PC-3 (cell line): ENCODE measurements around the gene BRINP2. TPM values are rescaled to one million over a fixed set of nuclear protein-coding genes. Genes with fewer than 3 reads are reported as not detected.

ENCODE experiments used
- ATAC-seq: fragments of 200-7000 bp; cut with Tn5 transposase; 2 replicates; pipeline ENCODE4 v1.9.1; 2020; ENCODE audit warnings: mild to moderate bottlenecking, moderate library complexity
- BruUV-seq: library from RNA; stranded (reverse); fragments of 400-500 nt; replicated peaks from 2 replicates; lab custom pipeline; 2021; lab: Mats Ljungman, UMichigan
- CTCF ChIA-PET: fragments of 300-600 bp; sonication (Branson Sonifier 250); formaldehyde crosslinking; loops from one replicate; lab custom pipeline; 2022; ENCODE audit warnings: antibody characterized with exemption; lab: Charles Lee
- POLR2A ChIA-PET: fragments of 300-600 bp; sonication (Branson Sonifier 250); formaldehyde crosslinking; loops from one replicate; lab custom pipeline; 2022; ENCODE audit warnings: antibody characterized with exemption; ENCODE audit not compliant: unreplicated experiment; lab: Charles Lee
- DNase-seq: peaks from one replicate; pipeline ENCODE4 v3.0.0-alpha.2; 2015
- H2AFZ ChIP-seq: fragments of 300-600 bp; sonication (generic); 2 replicates; pipeline ENCODE4 v1.6.0; 2016; ENCODE audit warnings: antibody characterized with exemption, low read length
- H3F3A ChIP-seq: fragments of 300-600 bp; sonication (generic); one replicate; pipeline ENCODE4 v1.6.0; 2017; ENCODE audit warnings: antibody characterized with exemption, low read length, control low read depth, mild to moderate bottlenecking; ENCODE audit not compliant: unreplicated experiment
- H3K27ac ChIP-seq: fragments of 300-600 bp; sonication (generic); 2 replicates; pipeline ENCODE4 v1.5.1; 2016; ENCODE audit warnings: mild to moderate bottlenecking, low read length
- H3K27me3 ChIP-seq: fragments of 300-600 bp; sonication (generic); 2 replicates; pipeline ENCODE4 v1.6.1; 2016; ENCODE audit warnings: low read length, mixed read lengths
- H3K36me3 ChIP-seq: fragments of 300-600 bp; sonication (generic); 2 replicates; pipeline ENCODE4 v1.6.1; 2016; ENCODE audit warnings: low read depth, mixed run types, low read length, mixed read lengths
- H3K4me1 ChIP-seq: fragments of 300-600 bp; sonication (generic); 2 replicates; pipeline ENCODE4 v1.5.1; 2016; ENCODE audit warnings: low read length; ENCODE audit not compliant: insufficient read depth
- H3K4me2 ChIP-seq: fragments of 300-600 bp; sonication (generic); 2 replicates; pipeline ENCODE4 v1.6.0; 2016; ENCODE audit warnings: low read length
- H3K4me3 ChIP-seq: fragments of 300-600 bp; sonication (generic); 2 replicates; pipeline ENCODE4 v1.5.1; 2016; ENCODE audit warnings: mild to moderate bottlenecking, low read length, mixed read lengths
- H3K79me2 ChIP-seq: fragments of 300-600 bp; sonication (generic); 2 replicates; pipeline ENCODE4 v1.6.1; 2017; ENCODE audit warnings: low read length, mixed read lengths
- H3K9ac ChIP-seq: fragments of 300-600 bp; sonication (generic); 2 replicates; pipeline ENCODE4 v1.6.0; 2016; ENCODE audit warnings: mild to moderate bottlenecking, low read length
- H3K9me2 ChIP-seq: fragments of 300-600 bp; sonication (generic); replicated peaks from 2 replicates; pipeline ENCODE4 v1.6.1; 2016; ENCODE audit warnings: mixed run types, low read length, mixed read lengths
- H3K9me3 ChIP-seq: fragments of 300-600 bp; sonication (generic); 2 replicates; pipeline ENCODE4 v1.6.1; 2016; ENCODE audit warnings: low read length, mixed read lengths
- H4K20me1 ChIP-seq: fragments of 300-600 bp; sonication (generic); 2 replicates; pipeline ENCODE4 v1.6.1; 2016; ENCODE audit warnings: low read length, mixed read lengths
- CTCF ChIP-seq: fragments of 300-600 bp; sonication (generic); conservative IDR thresholded peaks from 2 replicates; pipeline ENCODE4 v1.5.1; 2017; ENCODE audit warnings: antibody characterized with exemption, low read depth, mild to moderate bottlenecking, low read length
- EZH2 ChIP-seq: fragments of 300-600 bp; sonication (generic); IDR thresholded peaks from one replicate; pipeline ENCODE4 v1.6.1; 2017; ENCODE audit warnings: antibody characterized with exemption, mild to moderate bottlenecking, low read length; ENCODE audit not compliant: unreplicated experiment
- EZH2phosphoT487 ChIP-seq: fragments of 300-600 bp; sonication (generic); IDR thresholded peaks from 2 replicates; pipeline ENCODE4 v1.6.1; 2018; ENCODE audit warnings: mild to moderate bottlenecking, antibody characterized with exemption, low read length, borderline replicate concordance
- intact Hi-C: fragments of 100-400 bp; cut with micrococcal nuclease; formaldehyde crosslinking; loops from 2 replicates; pipeline ENCODE4 v1.9.0; 2023
- total RNA-seq: library from RNA; depleted of rRNA; stranded (reverse); fragments of >200 nt; gene quantifications from 2 replicates; pipeline ENCODE4 v1.2.3, GENCODE V29; 2014; rRNA removed

The BRINP2 gene
- total RNA-seq, 1 experiment from 2014 or later = 2.6 TPM

GRCh38 chr1:177328251-177328650 is 157.5 kb downstream of the BRINP2 start:
- H2AFZ ChIP-seq = no peak overlapping the region
- H3K9me3 ChIP-seq = no peaks in the 10 kb centered on the region
- intact Hi-C loops = no loop called here
- H3K79me2 ChIP-seq = no peaks in the 10 kb centered on the region
- ChIA-PET CTCF (no interaction called here), POLR2A (no interaction called here)
- no TSS peak for BruUV-seq
- no peaks in the 10 kb centered on the region for H4K20me1 ChIP-seq
- H3K9ac ChIP-seq = no peak overlapping the region
- H3K4me3 ChIP-seq = no peak overlapping the region
- no peaks in the 10 kb centered on the region for H3F3A ChIP-seq
- H3K27me3 ChIP-seq = no peaks in the 10 kb centered on the region
- no peaks in the 10 kb centered on the region for H3K36me3 ChIP-seq
- H3K27ac ChIP-seq = no peak overlapping the region
- H3K4me1 ChIP-seq = no peaks in the 10 kb centered on the region
- no peaks in the 10 kb centered on the region for H3K9me2 ChIP-seq
- no peak overlapping the region for H3K4me2 ChIP-seq
- DNase-seq (no peak), ATAC-seq (no peak)
- no peak for TF ChIP-seq EZH2
- TF ChIP-seq EZH2phosphoT487 = no peak
- no peak for TF ChIP-seq CTCF

GRCh38 chr1:177329871-177330270 is 159.1 kb downstream of the BRINP2 start:
- H3K27ac ChIP-seq = no peak overlapping the region
- no peak overlapping the region for H3K4me2 ChIP-seq
- CTCF ChIA-PET = interaction anchor here (0.5 kb wide), 1 partner anchor 74 kb away, joined by 3 read pairs; no protein-coding TSS in a partner anchor
- POLR2A ChIA-PET = no interaction called here
- no TSS peak for BruUV-seq
- H3K4me1 ChIP-seq = peaks cover 4% of the 10 kb centered on the region; the same call in 1 of the 2 replicates
- no peaks in the 10 kb centered on the region for H3K79me2 ChIP-seq
- H3K9me3 ChIP-seq = no peaks in the 10 kb centered on the region
- no peaks in the 10 kb centered on the region for H3K9me2 ChIP-seq
- no peaks in the 10 kb centered on the region for H3K27me3 ChIP-seq
- intact Hi-C loops = no loop called here
- TF ChIP-seq CTCF (no peak), EZH2 (no peak)
- DNase-seq (no peak), ATAC-seq (no peak)
- H3K4me3 ChIP-seq = no peak overlapping the region
- no peaks in the 10 kb centered on the region for H3K36me3 ChIP-seq
- H4K20me1 ChIP-seq = no peaks in the 10 kb centered on the region
- no peak overlapping the region for H2AFZ ChIP-seq
- H3K9ac ChIP-seq = no peak overlapping the region
- no peaks in the 10 kb centered on the region for H3F3A ChIP-seq

Other genes with a start within 250 kb of the BRINP2 start
- gene ASTN1, start 6.2 kb upstream of the BRINP2 start, total RNA-seq = not detected in 2 replicates